A549 (cell line): Measurements from ENCODE around the gene GLS. TPM values are rescaled to one million over a fixed set of nuclear protein-coding genes. Genes with fewer than 3 reads are reported as not detected.
A peak's percentile ranks its signal among the peaks of the same experiment; 100 is the strongest.

Experiments
- ATAC-seq, 2 experiments: fragments of 200-7000 bp in 1 of 2; fragments of >200 bp in 1 of 2; cut with Nextera tagmentation in 1 of 2; cut with Tn5 transposase in 1 of 2; 3 replicates each; pipeline versions ENCODE4 v1.8.0 to v1.9.1; 2018 to 2020; ENCODE audit warnings: mild to moderate bottlenecking in 1 of 2, moderate library complexity in 1 of 2
- CTCF ChIA-PET: fragments of 300-600 bp; sonication (Branson Sonifier 250); formaldehyde crosslinking; extraction: SDS; loops from one replicate; lab custom pipeline; 2021; ENCODE audit warnings: antibody characterized with exemption, inconsistent platforms; lab: Yijun Ruan, JAX
- POLR2A ChIA-PET: fragments of 350-600 bp; formaldehyde crosslinking; extraction: SDS; loops from one replicate; lab custom pipeline; 2021; ENCODE audit warnings: antibody characterized with exemption, inconsistent platforms; lab: Yijun Ruan, JAX
- DNase-seq, 2 experiments: peaks; one replicate each; pipeline versions ENCODE4 v3.0.0 to v3.0.0-alpha.2; 2011 to 2016; ENCODE audit warnings: low read depth in 1 of 2, low spot score in 1 of 2
- FAIRE-seq: peaks from 2 replicates; lab custom pipeline; 2011; peaks lifted over from hg19 to GRCh38; lab: Jason Lieb, UNC
- H3K27ac ChIP-seq, 2 experiments: fragments of >200 bp; sonication (Bioruptor Twin); formaldehyde crosslinking; 3 replicates each; pipeline ENCODE4 v1.5.1; 2016 to 2017
- H3K4me1 ChIP-seq: fragments of >200 bp; sonication (Bioruptor Twin); formaldehyde crosslinking; 3 replicates; pipeline ENCODE4 v1.6.1; 2016
- H3K4me2 ChIP-seq: fragments of >200 bp; sonication (Bioruptor Twin); formaldehyde crosslinking; 3 replicates; pipeline ENCODE4 v1.6.1; 2016
- H3K4me3 ChIP-seq: fragments of >200 bp; sonication (Bioruptor Twin); formaldehyde crosslinking; 3 replicates; pipeline ENCODE4 v1.5.1; 2016
- H3K9me3 ChIP-seq: fragments of >200 bp; sonication (Bioruptor Twin); formaldehyde crosslinking; 3 replicates; pipeline ENCODE4 v1.6.1; 2016
- EHMT2 ChIP-seq: fragments of 200-600 bp; sonication (generic); IDR thresholded peaks from 2 replicates; pipeline ENCODE4 v1.6.1; 2016; ENCODE audit warnings: antibody characterized with exemption, low read depth, mild to moderate bottlenecking, moderate library complexity
- ESRRA ChIP-seq: fragments of 150-350 bp; IDR thresholded peaks from 2 replicates; pipeline ENCODE4 v1.6.1; 2014; ENCODE audit warnings: mild to moderate bottlenecking, low read length, borderline replicate concordance
- FOSB ChIP-seq: fragments of 250-450 bp; sonication (Bioruptor Pico); IDR thresholded peaks from 2 replicates; pipeline ENCODE4 v1.5.0; 2020; ENCODE audit warnings: mild to moderate bottlenecking, moderate library complexity
- GATA3 ChIP-seq: IDR thresholded peaks from 2 replicates; pipeline ENCODE4 v1.6.1; 2012; ENCODE audit warnings: borderline replicate concordance
- HDAC2 ChIP-seq: fragments of 200-600 bp; sonication (generic); IDR thresholded peaks from 2 replicates; pipeline ENCODE4 v1.6.1; 2016
- HOXA7 ChIP-seq: fragments of 250-450 bp; sonication (Bioruptor Pico); IDR thresholded peaks from 2 replicates; pipeline ENCODE4 v1.5.0; 2020; ENCODE audit warnings: mild to moderate bottlenecking, moderate library complexity
- JUN ChIP-seq, 2 experiments: fragments of >200 bp; sonication (Bioruptor Twin); formaldehyde crosslinking; IDR thresholded peaks; 2 replicates in 1 of 2; 3 replicates in 1 of 2; pipeline ENCODE4 v1.6.1; 2016 to 2017
- JUNB ChIP-seq: fragments of >200 bp; sonication (Bioruptor Twin); formaldehyde crosslinking; IDR thresholded peaks from 2 replicates; pipeline ENCODE4 v1.6.1; 2016
- MAZ ChIP-seq: fragments of 150-350 bp; IDR thresholded peaks from 2 replicates; pipeline ENCODE4 v1.6.1; 2014; ENCODE audit warnings: antibody characterized with exemption, low read depth, low read length, borderline replicate concordance
- MYC ChIP-seq: IDR thresholded peaks from 2 replicates; pipeline ENCODE4 v1.6.1; 2012; ENCODE audit warnings: mild to moderate bottlenecking, inconsistent platforms, low read length, improper control_type of control experiment, borderline replicate concordance
- NFE2L2 ChIP-seq: fragments of 150-350 bp; conservative IDR thresholded peaks from 2 replicates; pipeline ENCODE4 v1.6.1; 2014; ENCODE audit warnings: low read length
- PHF8 ChIP-seq: fragments of 200-600 bp; sonication (generic); IDR thresholded peaks from 2 replicates; pipeline ENCODE4 v1.6.1; 2016; ENCODE audit warnings: low read depth, mild to moderate bottlenecking, antibody characterized with exemption, moderate library complexity, borderline replicate concordance
- POLR2AphosphoS2 ChIP-seq: conservative IDR thresholded peaks from 2 replicates; pipeline ENCODE4 v1.6.1; 2012; ENCODE audit warnings: low read length, improper control_type of control experiment, inconsistent platforms
- RAD21 ChIP-seq, 2 experiments: fragments of >200 bp in 1 of 2; sonication (Bioruptor Twin) in 1 of 2; formaldehyde crosslinking in 1 of 2; IDR thresholded peaks in 1 of 2; conservative IDR thresholded peaks in 1 of 2; 2 replicates in 1 of 2; 3 replicates in 1 of 2; pipeline ENCODE4 v1.6.1; 2012 to 2018; ENCODE audit warnings: inconsistent platforms in 1 of 2
- RARB ChIP-seq: fragments of 250-450 bp; sonication (Bioruptor Pico); IDR thresholded peaks from 2 replicates; pipeline ENCODE4 v1.8.0; 2021; ENCODE audit warnings: mild to moderate bottlenecking, moderate library complexity
- RFX5 ChIP-seq: fragments of 450-650 bp; IDR thresholded peaks from 2 replicates; pipeline ENCODE4 v1.7.1; 2014; ENCODE audit warnings: antibody characterized with exemption, mild to moderate bottlenecking, moderate library complexity
- TFCP2L1 ChIP-seq: fragments of 250-450 bp; sonication (Bioruptor Pico); IDR thresholded peaks from 2 replicates; pipeline ENCODE4 v1.5.0; 2021; ENCODE audit warnings: mild to moderate bottlenecking
- ZC3H11A ChIP-seq: fragments of 450-650 bp; IDR thresholded peaks from 2 replicates; pipeline ENCODE4 v1.6.1; 2014; ENCODE audit warnings: antibody characterized with exemption, mild to moderate bottlenecking
- WGBS: methylation state at CpG from one replicate; pipeline ENCODE4 v1.1.6; 2017; ENCODE audit errors: missing lambda C conversion rate; 5-methylcytosine and 5-hydroxymethylcytosine counted together
- polyA plus RNA-seq, 4 experiments: library from polyadenylated mRNA; depleted of rRNA in 3 of 4; stranded (reverse); fragments of >200 nt; fragmentation: RNase III in 1 of 4; extraction: RNeasy Plus Mini Kit Qiagen cat#74134 plus additional on column Dnase treatment in 1 of 4; gene quantifications; 2 replicates in 3 of 4; 3 replicates in 1 of 4; pipeline ENCODE4 v1.2.3, GENCODE V29; 2011 to 2017
- TF ChIP-seq, protein P1 (sequence below): fragments of 250-450 bp; sonication (Bioruptor Pico); IDR thresholded peaks from 2 replicates; pipeline ENCODE4 v1.5.0; 2021; ENCODE audit warnings: mild to moderate bottlenecking, moderate library complexity, borderline replicate concordance
- TF ChIP-seq, protein P2 (sequence below): fragments of 250-450 bp; sonication (Bioruptor Pico); IDR thresholded peaks from 2 replicates; pipeline ENCODE4 v1.5.0; 2020; ENCODE audit warnings: low read depth, mild to moderate bottlenecking, moderate library complexity

The GLS gene
- polyA plus RNA-seq, 2 of the 4 experiments (the other 2 are of a cell fraction), result 269 to 321 TPM

DNA sequence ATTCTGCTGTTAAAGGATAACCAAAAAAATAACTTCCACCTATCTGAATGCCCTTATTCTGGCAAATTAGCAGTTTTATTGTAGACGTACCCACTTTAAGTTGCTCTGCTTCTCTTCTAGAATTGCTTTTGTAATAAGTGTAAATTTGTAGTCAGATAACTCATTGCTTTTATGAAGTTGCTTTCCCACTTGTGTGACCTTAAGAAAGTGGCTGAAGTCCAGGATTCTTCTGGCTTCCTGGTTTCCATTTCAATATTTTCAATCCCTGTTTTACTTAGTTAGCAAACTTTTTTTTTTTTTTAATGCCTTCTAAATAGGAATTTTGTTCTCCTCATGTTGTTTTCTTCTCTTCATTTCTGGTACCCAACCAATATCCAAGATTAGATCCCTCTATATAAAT is 59.8 kb downstream of the GLS start:
- ATAC-seq (no peak), FAIRE-seq (no peak), DNase-seq (no peak)
- Histone ChIP-seq H3K27ac (peak overlapping the region in 1 of 2 experiments; percentile 12; a peak in 2 of 6 replicates), H3K4me2 (peak overlapping the region; percentile 40), H3K4me1 (peaks cover 76% of the 10 kb centered on the region), H3K9me3 (no peaks in the 10 kb centered on the region), H3K4me3 (no peak overlapping the region)
- 74% methylated on average over 1 of the region's 1 CpG for WGBS
- POLR2A ChIA-PET, result no interaction called here
- CTCF ChIA-PET, result no interaction called here
- TF ChIP-seq, protein P1, sequence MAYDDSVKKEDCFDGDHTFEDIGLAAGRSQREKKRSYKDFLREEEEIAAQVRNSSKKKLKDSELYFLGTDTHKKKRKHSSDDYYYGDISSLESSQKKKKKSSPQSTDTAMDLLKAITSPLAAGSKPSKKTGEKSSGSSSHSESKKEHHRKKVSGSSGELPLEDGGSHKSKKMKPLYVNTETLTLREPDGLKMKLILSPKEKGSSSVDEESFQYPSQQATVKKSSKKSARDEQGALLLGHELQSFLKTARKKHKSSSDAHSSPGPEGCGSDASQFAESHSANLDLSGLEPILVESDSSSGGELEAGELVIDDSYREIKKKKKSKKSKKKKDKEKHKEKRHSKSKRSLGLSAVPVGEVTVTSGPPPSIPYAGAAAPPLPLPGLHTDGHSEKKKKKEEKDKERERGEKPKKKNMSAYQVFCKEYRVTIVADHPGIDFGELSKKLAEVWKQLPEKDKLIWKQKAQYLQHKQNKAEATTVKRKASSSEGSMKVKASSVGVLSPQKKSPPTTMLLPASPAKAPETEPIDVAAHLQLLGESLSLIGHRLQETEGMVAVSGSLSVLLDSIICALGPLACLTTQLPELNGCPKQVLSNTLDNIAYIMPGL, result no peak
- TF ChIP-seq MAZ (no peak), JUNB (no peak), POLR2AphosphoS2 (no peak), RAD21 (conservative IDR thresholded peaks at IDR 0.05 in 1 of 2, IDR thresholded peaks at IDR 0.05 in 1 of 2) (no peak), JUN (IDR thresholded peaks at IDR 0.05) (no peak), MYC (no peak), ESRRA (no peak), HDAC2 (no peak)
- TF ChIP-seq, protein P2, sequence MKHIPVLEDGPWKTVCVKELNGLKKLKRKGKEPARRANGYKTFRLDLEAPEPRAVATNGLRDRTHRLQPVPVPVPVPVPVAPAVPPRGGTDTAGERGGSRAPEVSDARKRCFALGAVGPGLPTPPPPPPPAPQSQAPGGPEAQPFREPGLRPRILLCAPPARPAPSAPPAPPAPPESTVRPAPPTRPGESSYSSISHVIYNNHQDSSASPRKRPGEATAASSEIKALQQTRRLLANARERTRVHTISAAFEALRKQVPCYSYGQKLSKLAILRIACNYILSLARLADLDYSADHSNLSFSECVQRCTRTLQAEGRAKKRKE (CRISPR knock-in tag), result no peak

DNA sequence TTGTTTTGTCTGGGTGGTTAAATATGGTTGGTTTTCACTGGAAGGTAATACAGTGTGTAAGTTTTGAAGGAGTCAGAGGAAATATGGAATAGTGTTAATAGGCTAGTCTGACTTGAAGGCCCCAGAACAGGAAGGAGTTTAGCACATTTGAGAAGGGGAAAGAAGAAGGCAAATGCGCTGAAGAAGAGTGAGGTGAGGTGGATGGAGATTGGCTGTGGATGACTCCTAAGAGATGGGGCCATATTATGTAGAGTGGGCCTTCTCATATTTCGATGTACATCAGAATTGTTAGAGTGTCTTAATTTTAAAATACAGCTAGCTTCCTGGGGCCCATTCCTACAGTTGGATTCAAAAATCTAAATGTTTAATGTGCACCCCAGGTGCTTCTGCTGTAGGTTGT is 61.0 kb downstream of the GLS start:
- POLR2A ChIA-PET, result no interaction called here
- 89% methylated on average over 2 of the region's 2 CpGs for WGBS
- CTCF ChIA-PET, result no interaction called here

DNA sequence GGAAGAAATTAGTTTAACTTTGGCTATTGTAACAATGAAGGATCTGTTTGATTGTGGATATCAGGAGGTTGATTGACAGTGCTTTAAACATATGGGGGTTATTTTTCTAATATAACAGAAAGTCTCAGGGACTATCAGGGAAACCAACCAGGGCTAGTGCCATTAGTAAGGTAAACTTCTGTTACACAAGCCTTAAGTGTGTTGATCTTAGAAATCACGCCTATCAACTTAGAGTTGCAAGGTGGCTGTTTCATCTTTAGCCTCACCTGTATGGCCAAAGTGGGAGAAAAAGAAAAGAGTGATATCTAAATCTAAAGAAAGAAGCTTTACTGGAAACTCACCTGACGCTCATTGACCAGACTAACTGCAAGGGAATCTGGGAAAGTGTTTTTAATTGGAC is 62.1 kb downstream of the GLS start:
- DNase-seq, result no peak
- Histone ChIP-seq H3K4me1 (peaks cover 76% of the 10 kb centered on the region), H3K4me2 (no peak overlapping the region), H3K27ac (no peak overlapping the region)
- no peak for FAIRE-seq
- WGBS, result 96% methylated on average over 2 of the region's 2 CpGs
- CTCF ChIA-PET, result no interaction called here
- TF ChIP-seq HOXA7 (CRISPR knock-in tag) (peak; percentile 64; the same call in 1 of the 2 replicates), NFE2L2 (no peak), RARB (CRISPR knock-in tag) (0 out of 2 replicates have a peak, but pooled peaks have one; percentile 16), TFCP2L1 (CRISPR knock-in tag) (0 out of 2 replicates have a peak, but pooled peaks have one; percentile 15)
- TF ChIP-seq, all 56 proteins: peak for 3
- no peaks in the 10 kb centered on the region for H3K9me3 ChIP-seq
- POLR2A ChIA-PET, result no interaction called here
- no peak overlapping the region for H3K4me3 ChIP-seq
- no peak; a peak in 1 of 6 replicates for ATAC-seq

More for the DNA sequence above, 61.0 kb downstream of the GLS start:
- DNase-seq (no peak), FAIRE-seq (no peak), ATAC-seq (peak in 1 of 2 experiments; percentile 28; a peak in 3 of 6 replicates)
- H3K4me1 ChIP-seq, result peaks cover 76% of the 10 kb centered on the region
- H3K27ac ChIP-seq, result peak overlapping the region in 1 of 2 experiments; percentile 36; a peak in 1 of 6 replicates
- TF ChIP-seq FOSB (CRISPR knock-in tag), result peak; percentile 81; the same call in 1 of the 2 replicates
- no peak for TF ChIP-seq PHF8
- peak; percentile 61; the same call in 1 of the 2 replicates for TF ChIP-seq POLR2AphosphoS2
- TF ChIP-seq EHMT2, result no peak
- TF ChIP-seq MAZ, result no peak
- TF ChIP-seq RFX5, result no peak
- TF ChIP-seq, protein P2 (CRISPR knock-in tag), result peak; percentile 65; the same call in 1 of the 2 replicates
- TF ChIP-seq RARB (CRISPR knock-in tag), result peak; percentile 58; the same call in 1 of the 2 replicates
- TF ChIP-seq GATA3, result no peak
- peak; percentile 90; the same call in 1 of the 2 replicates for TF ChIP-seq HOXA7 (CRISPR knock-in tag)
- no peak for TF ChIP-seq ZC3H11A
- no peak overlapping the region for H3K4me3 ChIP-seq
- no peaks in the 10 kb centered on the region for H3K9me3 ChIP-seq
- no peak overlapping the region for H3K4me2 ChIP-seq
